ENCODE data around the gene IFNL2.
"Not testable (repeated sequence)": the region's sequence is repeated elsewhere in the genome, so short reads cannot be mapped to it uniquely, and the experiment has no call there.

IFNL2 gene

GRCh38 chr19:39301021-39301420 lies 32.8 kb downstream of the IFNL2 start:
- H3K36me3 ChIP-seq (ENCODE audit: control insufficient read depth, low read depth, low read length) = no peaks in the 10 kb centered on the region
- peaks cover 12% of the 10 kb centered on the region for H3K27me3 ChIP-seq (ENCODE audit: control insufficient read depth, insufficient read depth, low read length)
- H3K9me3 ChIP-seq (ENCODE audit: control insufficient read depth, low read depth, low read length) = no peaks in the 10 kb centered on the region
- H3K9ac ChIP-seq (ENCODE audit: low read length) = no peak overlapping the region
- peaks cover 7% of the 10 kb centered on the region for H3K4me1 ChIP-seq (ENCODE audit: control insufficient read depth, low read depth, low read length)
- no peak overlapping the region for H3K4me3 ChIP-seq (ENCODE audit: low read length)
- H3K27ac ChIP-seq (ENCODE audit: low read length) = no peak overlapping the region

GRCh38 chr19:39301562-39301961 lies 33.4 kb downstream of the IFNL2 start:
- Histone ChIP-seq H3K27me3 (ENCODE audit: control insufficient read depth, insufficient read depth, low read length) (peaks cover 17% of the 10 kb centered on the region), H3K36me3 (ENCODE audit: control insufficient read depth, low read depth, low read length) (no peaks in the 10 kb centered on the region), H3K27ac (ENCODE audit: low read length) (no peak overlapping the region), H3K9ac (ENCODE audit: low read length) (no peak overlapping the region), H3K4me3 (ENCODE audit: low read length) (no peak overlapping the region), H3K4me1 (ENCODE audit: control insufficient read depth, low read depth, low read length) (peaks cover 9% of the 10 kb centered on the region), H3K9me3 (ENCODE audit: control insufficient read depth, low read depth, low read length) (no peaks in the 10 kb centered on the region)

- no peaks in the 10 kb centered on the region for H3K9me3 ChIP-seq (ENCODE audit: control insufficient read depth, low read depth, low read length)
Observed at GRCh38 chr19:39303373-39304184, 35.4 kb downstream of the IFNL2 start.

GRCh38 chr19:39304185-39304513 lies 36.0 kb downstream of the IFNL2 start:
- Histone ChIP-seq H3K9ac (ENCODE audit: low read length) (no peak overlapping the region), H3K4me3 (ENCODE audit: low read length) (no peak overlapping the region), H3K27me3 (ENCODE audit: control insufficient read depth, insufficient read depth, low read length) (peaks cover 32% of the 10 kb centered on the region), H3K27ac (ENCODE audit: low read length) (no peak overlapping the region), H3K4me1 (ENCODE audit: control insufficient read depth, low read depth, low read length) (peaks cover 12% of the 10 kb centered on the region), H3K9me3 (ENCODE audit: control insufficient read depth, low read depth, low read length) (no peaks in the 10 kb centered on the region), H3K36me3 (ENCODE audit: control insufficient read depth, low read depth, low read length) (no peaks in the 10 kb centered on the region)

More at GRCh38 chr19:39303373-39304184, 35.4 kb downstream of the IFNL2 start:
- Histone ChIP-seq H3K36me3 (ENCODE audit: control insufficient read depth, low read depth, low read length) (no peaks in the 10 kb centered on the region), H3K9ac (ENCODE audit: low read length) (no peak overlapping the region), H3K4me1 (ENCODE audit: control insufficient read depth, low read depth, low read length) (peaks cover 12% of the 10 kb centered on the region), H3K4me3 (ENCODE audit: low read length) (no peak overlapping the region), H3K27ac (ENCODE audit: low read length) (no peak overlapping the region), H3K27me3 (ENCODE audit: control insufficient read depth, insufficient read depth, low read length) (peaks cover 32% of the 10 kb centered on the region)

GRCh38 chr19:39304701-39305571 lies 36.7 kb downstream of the IFNL2 start:
- H3K27ac ChIP-seq (ENCODE audit: low read length) = no peak overlapping the region
- H3K9me3 ChIP-seq (ENCODE audit: control insufficient read depth, low read depth, low read length) = no peaks in the 10 kb centered on the region
- peaks cover 12% of the 10 kb centered on the region for H3K4me1 ChIP-seq (ENCODE audit: control insufficient read depth, low read depth, low read length)
- peaks cover 32% of the 10 kb centered on the region for H3K27me3 ChIP-seq (ENCODE audit: control insufficient read depth, insufficient read depth, low read length)
- H3K9ac ChIP-seq (ENCODE audit: low read length) = no peak overlapping the region
- no peaks in the 10 kb centered on the region for H3K36me3 ChIP-seq (ENCODE audit: control insufficient read depth, low read depth, low read length)
- H3K4me3 ChIP-seq (ENCODE audit: low read length) = no peak overlapping the region

GRCh38 chr19:39306075-39306474 lies 37.9 kb downstream of the IFNL2 start:
- H3K36me3 ChIP-seq (ENCODE audit: control insufficient read depth, low read depth, low read length) = no peaks in the 10 kb centered on the region
- no peak overlapping the region for H3K27ac ChIP-seq (ENCODE audit: low read length)
- H3K9ac ChIP-seq (ENCODE audit: low read length) = no peak overlapping the region
- H3K9me3 ChIP-seq (ENCODE audit: control insufficient read depth, low read depth, low read length) = no peaks in the 10 kb centered on the region
- H3K4me3 ChIP-seq (ENCODE audit: low read length) = no peak overlapping the region
- peaks cover 12% of the 10 kb centered on the region for H3K4me1 ChIP-seq (ENCODE audit: control insufficient read depth, low read depth, low read length)
- peaks cover 32% of the 10 kb centered on the region for H3K27me3 ChIP-seq (ENCODE audit: control insufficient read depth, insufficient read depth, low read length)

- H3K27ac ChIP-seq (ENCODE audit: low read length) = no peak overlapping the region
- peaks cover 32% of the 10 kb centered on the region for H3K27me3 ChIP-seq (ENCODE audit: control insufficient read depth, insufficient read depth, low read length)
- no peaks in the 10 kb centered on the region for H3K9me3 ChIP-seq (ENCODE audit: control insufficient read depth, low read depth, low read length)
- H3K4me3 ChIP-seq (ENCODE audit: low read length) = peak overlapping the region; percentile 69
- H3K4me1 ChIP-seq (ENCODE audit: control insufficient read depth, low read depth, low read length) = peaks cover 12% of the 10 kb centered on the region
- no peaks in the 10 kb centered on the region for H3K36me3 ChIP-seq (ENCODE audit: control insufficient read depth, low read depth, low read length)
- no peak overlapping the region for H3K9ac ChIP-seq (ENCODE audit: low read length)
Observed at GRCh38 chr19:39307046-39307821, 39.0 kb downstream of the IFNL2 start.

GRCh38 chr19:39307822-39308530 lies 39.8 kb downstream of the IFNL2 start:
- Histone ChIP-seq H3K4me1 (ENCODE audit: control insufficient read depth, low read depth, low read length) (peaks cover 12% of the 10 kb centered on the region), H3K9ac (ENCODE audit: low read length) (no peak overlapping the region), H3K36me3 (ENCODE audit: control insufficient read depth, low read depth, low read length) (no peaks in the 10 kb centered on the region), H3K27me3 (ENCODE audit: control insufficient read depth, insufficient read depth, low read length) (peaks cover 32% of the 10 kb centered on the region), H3K4me3 (ENCODE audit: low read length) (peak overlapping the region; percentile 69), H3K27ac (ENCODE audit: low read length) (no peak overlapping the region), H3K9me3 (ENCODE audit: control insufficient read depth, low read depth, low read length) (no peaks in the 10 kb centered on the region)

- H3K9ac ChIP-seq (ENCODE audit: low read length) = no peak overlapping the region
- peak overlapping the region; percentile 69 for H3K4me3 ChIP-seq (ENCODE audit: low read length)
- no peak overlapping the region for H3K27ac ChIP-seq (ENCODE audit: low read length)
- H3K9me3 ChIP-seq (ENCODE audit: control insufficient read depth, low read depth, low read length) = no peaks in the 10 kb centered on the region
- H3K4me1 ChIP-seq (ENCODE audit: control insufficient read depth, low read depth, low read length) = peaks cover 5% of the 10 kb centered on the region
- peaks cover 32% of the 10 kb centered on the region for H3K27me3 ChIP-seq (ENCODE audit: control insufficient read depth, insufficient read depth, low read length)
- H3K36me3 ChIP-seq (ENCODE audit: control insufficient read depth, low read depth, low read length) = no peaks in the 10 kb centered on the region
Observed at GRCh38 chr19:39308531-39309304, 40.5 kb downstream of the IFNL2 start.

GRCh38 chr19:39309305-39309670 lies 41.1 kb downstream of the IFNL2 start:
- not testable (repeated sequence) for H3K27ac ChIP-seq (ENCODE audit: low read length); H3K9ac ChIP-seq (ENCODE audit: low read length); H3K36me3 ChIP-seq (ENCODE audit: control insufficient read depth, low read depth, low read length); H3K4me3 ChIP-seq (ENCODE audit: low read length); H3K9me3 ChIP-seq (ENCODE audit: control insufficient read depth, low read depth, low read length); H3K4me1 ChIP-seq (ENCODE audit: control insufficient read depth, low read depth, low read length)
- H3K27me3 ChIP-seq (ENCODE audit: control insufficient read depth, insufficient read depth, low read length) = peaks cover 32% of the 10 kb centered on the region
